NCI-H446 treated with DMSO at 0.1 percent for 48 hours (cell line): ENCODE measurements around the gene C1orf159.

Experiments
- DNase-seq: peaks from one replicate; lab custom pipeline; 2025; lab: John Stamatoyannopoulos, UW

C1orf159 gene

DNA sequence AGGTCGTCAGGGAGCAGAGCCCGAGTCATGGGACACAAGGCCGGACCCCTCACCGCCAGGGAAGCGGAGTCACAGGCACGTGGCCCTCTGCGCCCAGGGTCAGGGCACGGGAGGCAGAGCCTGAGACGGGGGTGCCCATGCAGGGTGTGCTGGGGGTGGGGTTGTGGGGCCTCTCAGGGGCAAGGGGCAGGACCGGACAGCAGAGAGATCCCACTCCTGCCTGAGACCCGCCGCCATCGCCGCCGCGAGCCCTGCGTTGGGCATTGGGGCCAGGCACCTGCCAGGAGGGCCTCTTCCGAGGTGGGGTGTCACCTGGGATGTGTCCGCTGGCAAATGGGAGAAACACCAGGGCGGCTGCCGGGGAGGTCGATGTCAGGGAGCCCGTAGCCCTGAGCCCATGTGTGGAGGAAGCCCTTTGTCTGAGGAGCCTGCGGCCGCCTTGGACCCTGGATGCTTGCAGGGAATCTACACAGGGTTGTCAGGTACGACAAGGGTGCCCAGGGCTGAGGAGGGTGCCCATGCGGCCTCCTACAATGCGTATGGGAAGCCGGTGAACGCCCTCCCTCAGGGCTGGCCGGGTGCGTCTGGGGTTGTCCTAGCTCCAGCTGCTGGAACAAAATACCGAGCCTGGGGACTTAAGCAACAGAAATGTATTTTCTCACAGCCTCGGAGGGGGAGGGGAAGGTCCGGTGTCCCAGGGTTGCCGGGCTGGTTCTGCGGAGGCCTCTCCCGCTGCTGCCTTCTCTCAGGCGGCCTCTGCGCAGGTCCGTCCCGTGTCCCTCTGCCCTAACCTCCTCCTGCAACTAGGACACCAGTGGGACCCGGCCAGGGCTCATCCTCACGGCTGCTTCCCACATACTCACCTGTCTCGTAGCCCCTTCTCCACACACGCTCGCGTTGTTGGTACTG is 16.4 kb upstream of the C1orf159 start:
- no peak for DNase-seq

DNA sequence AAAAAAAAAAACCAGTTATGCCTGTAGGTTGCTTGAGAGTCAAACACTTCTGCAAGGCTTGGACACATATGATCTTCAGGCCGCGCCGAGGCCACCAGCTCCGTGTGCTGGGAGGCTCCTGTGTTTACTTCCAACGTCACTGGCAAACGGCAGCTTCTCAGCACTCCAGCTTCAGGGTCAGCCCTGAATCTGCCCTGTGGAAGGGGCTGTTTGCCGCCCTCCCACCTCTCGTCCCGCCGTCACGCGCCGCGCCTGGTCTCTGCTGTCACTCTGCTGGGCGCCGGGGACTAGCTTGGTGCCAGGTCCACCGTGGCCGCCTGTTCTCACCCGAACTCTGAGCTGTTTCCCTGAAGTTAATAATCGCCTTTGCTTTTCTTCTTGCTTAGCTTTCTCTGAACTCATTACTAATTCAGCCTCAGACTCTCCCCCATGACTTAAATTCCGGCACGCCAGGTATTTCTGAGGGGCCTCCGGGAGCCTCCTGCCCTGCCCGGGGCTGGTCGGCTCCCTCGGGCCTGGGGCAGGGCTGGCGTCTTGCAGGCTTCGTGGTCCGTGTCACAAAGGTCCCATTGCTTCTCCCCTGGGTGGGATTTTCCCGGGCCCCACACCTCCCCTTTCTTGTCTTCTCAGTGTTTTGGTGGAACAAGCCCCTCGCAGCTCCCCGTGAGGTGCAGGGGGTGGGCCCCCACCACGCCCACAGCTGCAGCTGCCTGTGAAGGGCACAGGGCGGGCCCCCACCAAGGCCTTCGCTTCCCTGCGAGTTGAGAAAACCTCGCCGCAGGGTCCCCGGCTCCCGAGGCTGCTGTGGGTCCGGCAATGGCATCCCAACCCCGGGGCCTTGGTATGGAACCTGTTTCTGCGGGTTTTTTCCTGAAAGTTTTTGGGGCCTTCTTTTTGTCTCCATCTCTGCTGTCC is 14.6 kb upstream of the C1orf159 start:
- no peak for DNase-seq

DNA sequence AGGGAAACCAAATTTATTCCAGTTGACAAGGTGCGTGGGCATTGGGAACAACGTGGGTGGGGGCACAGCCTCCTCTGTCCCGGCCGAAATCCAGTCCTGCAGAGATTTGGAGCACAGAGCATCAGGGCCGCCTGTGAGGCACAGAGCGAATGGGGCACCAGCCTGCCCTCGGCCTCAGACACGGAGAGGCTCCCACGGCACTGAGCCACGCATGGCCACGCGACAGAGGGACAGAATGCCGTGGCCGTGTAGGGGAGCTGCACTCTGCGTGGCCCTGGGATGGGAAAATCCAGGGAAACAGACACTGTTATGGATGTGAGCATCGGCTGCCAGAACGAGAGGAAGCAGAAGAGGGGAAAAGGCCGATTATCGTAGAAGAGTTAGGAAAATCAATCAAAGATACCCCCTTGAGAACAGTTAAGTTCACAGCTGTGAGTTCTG is 13.5 kb upstream of the C1orf159 start:
- no peak for DNase-seq

DNA sequence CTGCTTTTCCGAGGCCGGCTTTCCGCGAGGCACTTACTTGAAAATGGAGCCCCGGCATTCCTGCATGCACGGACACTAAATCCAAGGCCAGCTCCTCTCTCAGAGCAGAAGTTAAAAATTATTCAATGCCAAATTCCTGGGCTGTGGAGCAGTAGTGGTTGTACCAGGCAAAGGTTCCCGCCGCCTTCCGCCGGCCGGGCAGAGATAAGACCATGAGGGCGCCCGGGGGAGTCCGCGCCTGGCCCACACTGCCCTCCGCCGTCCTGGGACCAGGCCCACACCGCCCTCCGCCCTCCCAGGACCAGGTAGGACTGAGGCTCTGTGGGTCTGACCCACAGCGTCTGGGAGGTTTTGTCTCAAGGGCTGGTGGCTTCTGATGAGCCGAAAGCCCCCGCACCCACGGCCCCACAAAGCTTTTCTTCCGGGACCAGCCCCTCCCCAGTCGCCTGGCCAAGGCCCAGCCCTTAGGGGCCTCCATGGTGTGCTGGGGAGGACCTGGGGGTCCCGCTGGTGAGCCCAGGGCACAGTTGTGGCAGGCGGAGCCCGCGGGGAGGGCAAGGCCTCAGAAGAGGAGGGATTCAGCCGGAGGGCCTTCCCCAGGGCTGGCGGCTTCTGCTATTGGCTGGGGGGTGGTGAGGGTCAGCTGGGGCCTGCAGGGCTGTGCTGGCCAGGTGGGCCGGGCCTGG is 12.7 kb upstream of the C1orf159 start:
- no peak for DNase-seq

DNA sequence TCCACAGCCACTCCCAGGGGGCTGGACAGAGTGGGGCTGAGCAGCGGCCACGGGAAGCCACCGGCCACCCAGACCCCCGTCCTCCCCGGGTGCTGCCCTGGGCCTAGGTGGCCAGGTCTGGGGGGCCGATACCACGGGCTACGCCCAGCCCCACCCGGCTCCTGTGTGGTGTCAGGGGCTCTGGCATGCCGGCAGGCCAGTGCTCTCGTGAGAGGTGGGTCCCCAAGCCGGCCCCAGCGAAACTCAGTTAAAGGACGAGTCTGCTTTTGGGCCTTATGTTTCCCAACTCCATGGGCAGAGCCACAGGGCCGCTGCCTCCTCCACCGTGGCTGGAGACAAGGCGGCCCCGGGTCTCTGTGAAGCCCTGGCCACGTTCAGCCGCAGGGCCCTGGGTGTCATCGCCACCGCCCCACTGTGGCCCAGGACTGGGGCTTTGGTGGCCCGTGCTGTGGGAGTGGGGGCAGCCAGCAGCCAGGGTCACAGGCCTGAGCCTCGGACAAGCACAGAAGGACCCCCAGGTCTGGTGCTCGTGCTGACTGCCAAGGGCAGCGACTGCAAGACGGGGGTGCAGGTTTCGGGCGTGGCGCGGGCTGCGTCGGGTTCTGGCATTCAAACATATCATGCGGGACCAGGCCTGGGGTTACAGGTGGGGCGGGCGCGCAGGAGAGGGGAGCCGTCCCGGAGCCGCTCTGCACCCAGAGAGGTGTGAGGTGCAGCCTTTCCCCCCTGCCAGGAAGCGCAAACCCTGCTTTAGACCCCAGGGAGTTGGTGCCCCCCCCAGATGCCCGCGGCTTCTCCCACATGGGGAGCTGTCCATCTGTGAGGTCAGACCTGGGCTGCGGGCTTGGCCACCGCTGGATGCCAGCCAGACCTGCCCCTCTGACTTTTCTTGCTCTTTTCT is 11.9 kb upstream of the C1orf159 start:
- DNase-seq: no peak

DNA sequence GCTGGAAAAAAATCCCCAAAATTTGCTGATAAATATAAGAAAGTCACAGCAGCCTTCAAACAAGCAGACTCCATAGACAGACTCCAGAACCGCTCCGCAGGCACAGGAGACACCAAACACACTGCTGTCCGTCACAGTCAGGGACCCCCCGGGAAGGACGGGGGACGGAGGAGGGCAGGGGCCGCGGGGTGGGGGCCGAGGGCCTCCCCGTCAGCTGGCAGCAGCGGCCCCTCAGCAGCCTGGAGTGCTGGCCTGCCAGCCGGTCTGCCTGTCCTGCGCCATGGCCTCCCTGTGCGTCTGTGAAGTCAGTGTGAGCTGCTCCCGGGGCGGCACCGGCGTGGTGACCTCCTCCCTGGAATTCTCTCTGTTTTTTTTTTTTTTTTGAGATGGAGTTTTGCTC is 10.1 kb upstream of the C1orf159 start:
- no peak for DNase-seq

DNA sequence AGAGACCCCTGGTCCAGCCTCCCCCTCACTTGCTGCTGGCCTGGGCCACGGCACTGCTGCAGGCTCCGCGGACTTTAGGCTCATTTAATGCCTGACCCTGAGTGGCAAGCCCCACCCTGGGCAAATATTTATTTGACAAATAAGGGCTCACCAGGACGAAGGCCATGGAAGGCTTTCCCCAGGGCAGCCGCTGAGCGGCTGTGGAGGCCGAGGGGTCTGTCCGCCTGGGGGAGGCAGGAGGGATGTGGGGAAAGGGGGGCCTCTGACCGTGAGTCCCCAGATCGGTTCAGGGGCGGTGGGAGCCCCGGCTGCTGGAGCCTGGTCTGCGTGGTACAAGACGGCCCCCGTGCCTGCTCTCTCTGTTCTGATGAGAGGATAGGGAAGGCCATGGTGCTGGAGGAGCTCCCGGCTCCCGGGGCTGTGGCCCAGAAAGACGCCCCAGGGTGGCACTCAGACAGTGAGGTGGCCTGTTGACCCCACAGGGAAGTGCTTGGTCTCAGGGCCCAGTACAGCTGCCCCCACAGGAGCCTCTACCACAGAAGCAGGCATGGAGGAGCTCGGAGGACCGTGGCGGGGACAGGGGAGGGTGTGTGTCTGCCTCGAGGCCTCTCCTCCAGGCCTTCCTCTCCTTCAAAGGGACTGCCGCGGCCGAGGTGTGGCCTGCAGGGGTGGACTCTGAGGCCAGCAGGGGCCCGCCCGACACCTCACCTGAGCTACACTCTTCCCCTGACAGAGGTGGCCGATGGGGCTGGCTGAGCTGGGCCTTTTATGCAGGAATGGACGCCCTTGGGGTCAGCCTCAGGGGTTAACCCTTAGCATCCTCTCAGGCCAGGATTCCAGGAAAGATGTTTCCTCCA is 9.1 kb upstream of the C1orf159 start:
- DNase-seq: no peak

DNA sequence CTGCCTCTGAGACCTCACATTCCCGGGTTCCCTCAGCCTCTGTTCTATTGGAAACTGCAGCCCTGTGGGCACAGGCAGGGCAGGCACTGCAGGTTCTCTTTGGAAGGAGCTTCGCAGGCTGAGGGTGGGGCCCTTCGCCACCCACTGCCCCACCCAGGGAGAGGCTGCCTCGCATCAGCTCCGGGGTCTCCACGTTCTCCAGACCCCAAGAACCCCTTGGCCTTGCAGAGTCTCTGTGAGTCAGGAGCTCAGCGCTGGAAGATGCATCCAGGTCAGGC is 8.6 kb upstream of the C1orf159 start:
- DNase-seq: no peak

DNA sequence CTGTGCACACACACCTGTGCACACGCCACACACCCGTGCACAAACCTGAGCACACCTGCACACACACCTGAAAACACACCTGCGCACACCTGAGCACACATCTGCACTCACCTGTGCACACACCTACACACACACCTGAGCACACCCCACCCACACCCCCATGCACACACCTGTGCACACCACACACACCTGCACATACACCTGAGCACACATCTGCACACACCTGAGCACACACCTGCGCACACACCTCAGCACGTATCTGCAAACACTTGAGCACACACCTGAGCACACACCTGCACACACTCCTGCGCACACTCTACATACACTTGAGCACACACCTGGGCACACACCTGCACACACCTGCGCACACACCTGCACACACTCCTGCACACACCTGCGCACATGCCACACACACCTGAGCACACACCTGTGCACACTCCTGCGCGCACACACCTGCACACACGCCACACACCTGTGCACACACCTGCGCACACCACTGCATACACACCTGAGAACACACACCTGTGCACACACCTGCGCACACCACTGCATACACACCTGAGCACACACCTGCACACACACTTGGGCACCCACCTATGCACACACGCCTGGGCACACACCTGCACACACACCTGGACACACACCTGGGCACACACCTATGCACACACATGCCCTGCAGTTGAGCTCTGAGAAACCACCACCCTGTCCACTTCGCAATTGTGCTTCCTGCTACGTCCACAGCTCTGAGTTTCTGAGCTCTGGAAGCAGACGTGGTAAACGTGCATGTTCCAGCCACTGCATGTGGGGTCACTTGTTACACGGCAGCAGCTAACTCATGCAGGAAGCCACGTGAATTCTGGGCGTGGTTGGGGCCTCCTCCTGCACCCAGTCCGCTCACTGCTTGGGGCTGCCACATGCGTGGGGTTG is 8.0 kb upstream of the C1orf159 start:
- no peak for DNase-seq

DNA sequence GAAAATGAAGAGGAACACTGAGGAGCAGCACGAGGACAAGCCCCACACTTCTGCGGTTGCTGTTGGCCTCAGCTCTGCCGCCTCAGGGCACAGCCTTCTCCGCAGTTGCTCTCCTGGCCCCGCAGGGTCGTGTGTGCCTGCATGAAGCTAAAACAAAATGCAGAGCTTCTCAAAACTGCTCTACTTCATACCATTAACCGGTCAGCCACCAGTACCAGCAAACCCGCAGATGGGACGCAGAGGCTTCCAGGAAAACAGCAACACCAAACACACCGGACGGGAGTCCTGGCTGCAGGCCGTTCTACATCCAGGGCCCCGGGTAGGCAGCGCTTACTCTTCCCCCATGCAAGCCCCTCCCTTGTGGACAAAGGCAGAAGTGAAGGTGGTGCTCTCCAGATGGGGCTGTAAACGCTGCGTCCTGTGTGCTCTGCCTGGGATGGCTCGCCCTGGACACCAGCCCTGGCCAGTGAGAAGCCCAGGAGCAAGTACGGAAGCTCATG is 7.1 kb upstream of the C1orf159 start:
- no peak for DNase-seq

DNA sequence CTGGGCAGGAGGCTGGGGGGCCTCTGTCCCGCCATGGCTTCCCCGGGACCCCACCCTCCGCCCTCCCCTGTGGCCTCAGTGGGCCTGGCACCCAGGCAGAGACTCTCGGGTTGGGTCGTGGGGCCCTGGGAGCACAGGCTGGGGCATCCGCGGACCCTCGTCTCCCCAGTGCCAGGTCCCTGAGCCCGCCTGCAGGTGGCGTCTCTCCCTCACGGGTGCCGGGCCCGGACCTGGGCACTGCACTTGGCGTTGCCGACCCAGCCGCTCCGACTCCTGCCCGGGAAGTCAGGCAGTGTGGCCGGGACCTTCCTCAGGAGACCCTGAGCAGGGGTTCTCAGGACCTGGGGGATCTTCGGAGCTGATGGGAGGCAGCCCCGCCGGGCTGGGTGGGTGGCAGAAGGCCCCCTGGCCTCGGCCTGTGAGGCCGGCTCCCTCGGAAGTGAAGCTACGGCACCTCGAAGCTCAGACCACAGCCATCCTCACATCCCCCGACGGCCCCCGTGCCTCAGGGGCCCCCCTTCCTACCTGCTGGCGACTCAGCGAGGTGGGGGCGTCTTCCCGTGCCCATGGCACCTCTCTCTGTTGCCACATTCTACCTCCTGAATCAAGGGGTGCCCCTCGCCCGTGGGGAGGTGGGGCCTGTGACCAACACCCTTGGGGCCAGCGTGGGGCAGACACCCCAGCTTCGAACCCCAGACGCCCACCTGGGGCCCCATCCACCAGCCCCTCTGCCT is 6.4 kb upstream of the C1orf159 start:
- DNase-seq: peak; percentile 28

DNA sequence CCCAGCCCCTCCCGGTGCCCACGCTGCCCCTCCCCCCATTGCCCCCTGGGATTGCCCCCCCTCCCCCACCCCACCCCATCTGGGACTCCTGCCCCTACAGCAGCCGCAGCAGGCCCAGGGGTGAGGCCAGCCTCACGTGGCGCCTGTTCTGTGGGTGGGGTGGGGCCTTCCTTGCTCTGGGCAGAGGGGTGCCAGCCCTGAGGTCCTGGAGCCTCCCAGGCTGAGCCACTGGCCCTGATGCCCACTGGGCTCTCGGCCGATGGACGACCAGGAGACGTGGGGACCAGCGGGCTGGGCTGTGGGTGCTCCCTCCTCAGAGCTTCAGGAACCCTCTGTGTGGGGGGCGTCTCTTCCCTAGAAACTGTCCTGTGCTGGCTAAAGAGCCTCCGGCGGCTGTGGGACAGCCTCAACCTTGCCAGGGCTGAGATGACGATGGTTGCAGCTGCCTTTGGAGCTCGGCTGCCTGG is 5.8 kb upstream of the C1orf159 start:
- DNase-seq: no peak

DNA sequence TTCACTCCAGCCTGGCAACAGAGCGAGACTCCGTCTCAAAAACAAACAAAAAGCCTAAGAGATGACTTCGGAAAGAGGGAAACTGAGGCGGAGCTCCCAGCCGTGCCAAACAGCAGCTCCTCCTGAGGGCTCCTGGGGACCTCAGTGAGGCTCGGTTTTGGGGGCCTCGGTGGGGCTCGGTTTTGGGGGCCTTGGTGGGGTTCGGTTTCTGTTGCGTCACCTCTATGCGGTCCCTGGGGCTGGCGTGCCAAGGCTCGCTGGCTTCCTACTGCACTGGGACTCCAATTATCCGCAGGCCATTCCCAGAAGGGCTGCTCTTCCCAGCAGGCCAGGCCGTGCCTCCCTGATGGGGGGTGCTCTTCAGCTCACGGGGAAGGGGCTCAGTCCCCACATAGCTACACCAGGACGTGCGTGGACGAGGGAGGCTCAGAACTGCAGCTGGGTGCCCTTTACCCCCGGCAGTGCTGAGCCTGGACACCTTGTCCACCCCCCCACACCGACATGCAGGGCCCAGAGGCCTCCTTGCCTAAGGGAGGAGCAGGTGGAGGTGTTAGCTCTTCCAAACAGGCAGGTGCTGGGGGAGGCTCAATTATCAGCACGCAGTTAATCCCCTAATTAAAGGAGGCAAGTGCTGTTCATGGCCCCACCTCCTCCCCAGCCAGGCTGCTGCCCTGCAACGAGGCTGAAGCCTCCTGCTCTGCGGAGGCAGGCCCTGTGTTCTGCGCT is 5.1 kb upstream of the C1orf159 start:
- DNase-seq: no peak

DNA sequence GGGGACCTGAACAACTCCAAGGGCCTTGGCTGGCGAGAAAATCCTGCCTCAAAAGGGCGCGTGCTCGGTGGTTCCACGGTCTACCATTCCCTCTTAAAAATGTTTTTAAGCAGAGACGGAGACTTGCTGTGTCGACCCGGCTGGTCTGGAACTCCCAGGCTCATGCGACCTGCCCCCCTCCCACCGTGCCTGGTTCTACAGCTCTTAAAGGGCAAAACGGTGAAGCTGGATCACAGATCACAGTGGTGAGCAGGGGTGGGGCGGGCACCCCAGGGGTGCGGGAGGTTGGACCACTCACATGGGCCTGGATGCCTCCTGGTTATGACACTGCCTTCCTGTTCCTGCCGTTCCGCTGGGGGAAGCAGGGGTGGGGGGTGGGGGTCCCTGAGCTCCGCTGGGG is 4.2 kb upstream of the C1orf159 start:
- DNase-seq: no peak

DNA sequence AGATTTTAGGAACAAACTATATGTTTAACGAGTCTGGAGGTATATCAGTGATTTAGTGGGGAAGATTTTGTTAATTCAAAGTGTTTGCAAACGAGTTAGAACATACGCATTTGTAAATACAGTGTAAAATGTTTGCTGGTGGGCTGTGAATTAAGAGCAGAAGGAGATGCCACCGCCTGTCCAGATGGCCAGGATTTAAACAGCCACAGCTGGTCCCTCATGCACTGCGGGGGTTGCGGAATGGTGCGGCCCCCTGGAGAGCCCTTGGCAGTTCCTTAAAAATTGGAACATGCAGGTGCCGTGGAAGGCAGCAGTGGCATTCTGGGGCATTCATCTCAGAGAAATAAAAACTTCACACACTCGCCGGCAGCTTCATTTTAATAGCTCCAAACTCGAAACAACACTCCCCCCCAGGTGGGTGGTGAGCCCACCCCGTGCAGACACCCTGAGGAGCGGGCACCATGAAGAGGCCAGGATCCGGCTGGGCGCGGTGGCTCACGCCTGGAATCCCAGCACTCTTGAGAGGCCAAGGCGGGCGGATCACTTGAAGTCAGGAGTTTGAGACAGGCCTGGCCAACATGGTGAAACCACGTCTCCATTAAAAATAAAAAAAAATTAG is 3.5 kb upstream of the C1orf159 start:
- no peak for DNase-seq

DNA sequence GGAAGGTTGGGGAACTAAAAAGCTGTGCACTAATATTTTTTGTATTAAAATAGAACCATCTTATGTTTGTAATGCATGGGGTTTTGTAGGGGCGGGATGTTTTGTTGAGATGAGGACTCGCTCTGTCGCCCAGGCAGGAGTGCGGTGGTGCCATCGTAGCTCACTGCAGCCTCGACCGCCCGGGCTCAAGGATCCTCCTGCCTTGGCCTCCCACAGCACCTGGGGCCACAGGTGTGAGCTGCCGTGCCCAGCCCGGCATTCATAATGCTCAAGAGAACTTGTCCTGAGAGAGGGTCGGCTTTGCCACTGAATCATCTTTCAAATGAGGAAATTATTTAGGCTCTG is 3.0 kb upstream of the C1orf159 start:
- DNase-seq: no peak
